ENCODE results near the gene ATF7IP2.
A peak's percentile ranks its signal among the peaks of the same experiment; 100 is the strongest.

ATF7IP2 gene

GRCh38 chr16:10383626-10384025 lies 2.2 kb upstream of the ATF7IP2 start:
- TF ChIP-seq CTCF (IDR thresholded peaks at IDR 0.05; ENCODE audit: insufficient read depth, low read length) (no peak), GABPA (IDR thresholded peaks at IDR 0.05; ENCODE audit: low read depth) (no peak), REST (IDR thresholded peaks at IDR 0.05; ENCODE audit: insufficient replicate concordance, low read depth) (no peak)
- Histone ChIP-seq H3K27me3 (ENCODE audit: insufficient read depth, poor library complexity, severe bottlenecking) (no peaks in the 10 kb centered on the region), H3K27ac (replicated peaks) (no peak overlapping the region), H3K4me3 (replicated peaks; ENCODE audit: insufficient read depth, low read length) (no peak overlapping the region)
- no peak for DNase-seq (ENCODE audit: low read depth in 1 of 2, low spot score in 1 of 2)

- H3K4me3 ChIP-seq (replicated peaks; ENCODE audit: insufficient read depth, low read length), result peak overlapping the region; percentile 75
- peak; percentile 19 to 70 for DNase-seq (ENCODE audit: low read depth in 1 of 2, low spot score in 1 of 2)
- H3K27me3 ChIP-seq (ENCODE audit: insufficient read depth, poor library complexity, severe bottlenecking), result no peaks in the 10 kb centered on the region
- H3K27ac ChIP-seq (replicated peaks), result peak overlapping the region; percentile 86
- TF ChIP-seq SPI1 (IDR thresholded peaks at IDR 0.05; ENCODE audit: borderline replicate concordance, low read depth) (0 out of 2 replicates have a peak, but pooled peaks have one; percentile 0), POLR2AphosphoS5 (IDR thresholded peaks at IDR 0.05; ENCODE audit: low read depth) (no peak)
These were observed 748 bp downstream of the ATF7IP2 start for GRCh38 chr16:10386517-10387100.

- TF ChIP-seq SPI1 (IDR thresholded peaks at IDR 0.05; ENCODE audit: borderline replicate concordance, low read depth), result no peak
- no peak for TF ChIP-seq GABPA (IDR thresholded peaks at IDR 0.05; ENCODE audit: low read depth)
- H3K27ac ChIP-seq (replicated peaks), result peak overlapping the region; percentile 86
- H3K27me3 ChIP-seq (ENCODE audit: insufficient read depth, poor library complexity, severe bottlenecking), result no peaks in the 10 kb centered on the region
- peak overlapping the region; percentile 75 for H3K4me3 ChIP-seq (replicated peaks; ENCODE audit: insufficient read depth, low read length)
- no peak for DNase-seq (ENCODE audit: low read depth in 1 of 2, low spot score in 1 of 2)
These were observed 1.3 kb downstream of the ATF7IP2 start for GRCh38 chr16:10387188-10387617.

GRCh38 chr16:10388988-10389387 lies 3.1 kb downstream of the ATF7IP2 start:
- TF ChIP-seq CTCF (IDR thresholded peaks at IDR 0.05; ENCODE audit: insufficient read depth, low read length) (no peak), POLR2AphosphoS5 (IDR thresholded peaks at IDR 0.05; ENCODE audit: low read depth) (no peak), REST (IDR thresholded peaks at IDR 0.05; ENCODE audit: insufficient replicate concordance, low read depth) (no peak), GABPA (IDR thresholded peaks at IDR 0.05; ENCODE audit: low read depth) (no peak)
- Histone ChIP-seq H3K27me3 (ENCODE audit: insufficient read depth, poor library complexity, severe bottlenecking) (no peaks in the 10 kb centered on the region), H3K4me3 (replicated peaks; ENCODE audit: insufficient read depth, low read length) (no peak overlapping the region), H3K27ac (replicated peaks) (no peak overlapping the region)
- no peak for DNase-seq (ENCODE audit: low read depth in 1 of 2, low spot score in 1 of 2)

GRCh38 chr16:10390330-10390729 lies 4.5 kb downstream of the ATF7IP2 start:
- H3K27ac ChIP-seq (replicated peaks), result no peak overlapping the region
- no peak for TF ChIP-seq POLR2AphosphoS5 (IDR thresholded peaks at IDR 0.05; ENCODE audit: low read depth)
- TF ChIP-seq CTCF (IDR thresholded peaks at IDR 0.05; ENCODE audit: insufficient read depth, low read length), result no peak
- no peak for TF ChIP-seq SPI1 (IDR thresholded peaks at IDR 0.05; ENCODE audit: borderline replicate concordance, low read depth)
- no peak for TF ChIP-seq GABPA (IDR thresholded peaks at IDR 0.05; ENCODE audit: low read depth)
- no peak for TF ChIP-seq REST (IDR thresholded peaks at IDR 0.05; ENCODE audit: insufficient replicate concordance, low read depth)
- H3K4me3 ChIP-seq (replicated peaks; ENCODE audit: insufficient read depth, low read length), result no peak overlapping the region
- H3K27me3 ChIP-seq (ENCODE audit: insufficient read depth, poor library complexity, severe bottlenecking), result no peaks in the 10 kb centered on the region
- no peak for DNase-seq (ENCODE audit: low read depth in 1 of 2, low spot score in 1 of 2)

All from HL-60 (cell line).